NCI-H345 treated with DMSO at 0.1 percent for 48 hours (cell line): ENCODE measurements around the gene CLCN5.
"Not testable (repeated sequence)": the region's sequence is repeated elsewhere in the genome, so short reads cannot be mapped to it uniquely, and the experiment has no call there.

Experiments used
- DNase-seq: peaks from one replicate; lab custom pipeline; 2025; ENCODE audit not compliant: unreplicated experiment; lab: John Stamatoyannopoulos, UW

The CLCN5 gene

GRCh38 chrX:49995107-49995731, 72.8 kb downstream of the CLCN5 start:
- no peak for DNase-seq

DNA sequence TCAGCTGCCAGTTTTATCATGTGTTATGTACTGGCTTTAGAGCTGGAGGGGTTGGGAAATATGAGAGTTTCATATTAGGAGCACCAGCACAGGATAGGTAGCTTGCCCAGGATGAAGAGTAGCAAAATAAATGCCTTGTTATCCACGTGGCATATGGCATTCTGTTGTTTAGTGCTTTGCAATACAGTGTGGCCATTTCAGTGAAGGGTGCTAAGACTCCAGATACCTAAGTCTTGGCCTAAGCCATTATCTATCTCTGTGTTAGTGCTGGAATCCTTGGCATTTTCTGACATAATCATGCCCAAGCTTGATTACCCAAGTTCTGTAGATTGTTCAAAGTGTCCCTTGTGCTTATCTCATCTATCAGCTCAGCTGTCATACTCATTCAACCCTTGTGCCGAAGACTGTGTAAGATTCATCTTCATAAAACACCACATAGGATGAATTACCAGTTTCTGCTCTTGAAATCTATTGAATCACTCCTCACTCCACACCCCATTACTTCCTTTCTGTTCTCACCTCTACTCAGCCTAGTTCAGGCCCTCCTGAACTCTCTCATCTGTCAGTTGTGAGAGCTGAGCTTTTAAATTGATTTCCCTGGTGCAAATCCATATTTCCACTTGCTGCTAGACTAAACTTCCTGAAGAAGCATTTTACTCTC, 73.5 kb downstream of the CLCN5 start:
- DNase-seq = no peak

DNA sequence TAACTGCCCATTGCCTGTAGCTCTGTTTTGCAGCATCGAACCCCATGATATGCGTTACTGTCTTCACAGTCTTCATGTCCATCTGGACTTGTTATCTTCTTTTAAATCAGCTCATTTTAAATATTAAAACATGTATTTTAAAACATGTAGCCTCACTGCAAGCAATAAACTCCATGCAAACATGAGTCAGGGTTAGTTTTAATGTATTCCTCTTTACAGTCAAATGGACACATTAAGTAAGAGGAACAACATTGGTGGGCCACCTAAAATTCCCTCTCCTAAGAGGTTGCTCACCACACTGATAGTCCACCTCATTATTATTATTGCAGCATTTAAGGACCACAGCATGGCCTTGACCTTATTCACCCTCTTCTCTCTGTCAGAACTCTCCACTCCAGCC, 74.1 kb downstream of the CLCN5 start:
- DNase-seq = no peak

DNA sequence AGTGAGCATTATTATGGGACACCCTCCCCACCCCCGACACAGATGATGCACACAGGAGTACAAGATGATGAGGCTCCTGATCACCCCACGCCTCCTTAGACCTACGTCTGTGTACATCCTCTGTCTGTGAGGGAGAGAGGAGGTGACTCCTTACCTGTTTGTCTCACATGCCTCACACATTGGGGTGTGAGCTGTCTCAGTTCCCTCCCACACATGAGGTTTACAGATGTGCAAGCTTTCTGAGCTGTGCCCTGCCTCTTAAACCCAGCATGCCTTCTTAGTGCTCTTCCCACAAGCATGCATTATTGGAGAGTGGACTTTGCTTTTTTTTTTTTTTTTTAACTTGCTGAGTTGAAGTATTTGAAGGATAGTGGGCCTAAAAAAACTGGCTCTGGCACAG, 76.7 kb downstream of the CLCN5 start:
- DNase-seq = no peak

DNA sequence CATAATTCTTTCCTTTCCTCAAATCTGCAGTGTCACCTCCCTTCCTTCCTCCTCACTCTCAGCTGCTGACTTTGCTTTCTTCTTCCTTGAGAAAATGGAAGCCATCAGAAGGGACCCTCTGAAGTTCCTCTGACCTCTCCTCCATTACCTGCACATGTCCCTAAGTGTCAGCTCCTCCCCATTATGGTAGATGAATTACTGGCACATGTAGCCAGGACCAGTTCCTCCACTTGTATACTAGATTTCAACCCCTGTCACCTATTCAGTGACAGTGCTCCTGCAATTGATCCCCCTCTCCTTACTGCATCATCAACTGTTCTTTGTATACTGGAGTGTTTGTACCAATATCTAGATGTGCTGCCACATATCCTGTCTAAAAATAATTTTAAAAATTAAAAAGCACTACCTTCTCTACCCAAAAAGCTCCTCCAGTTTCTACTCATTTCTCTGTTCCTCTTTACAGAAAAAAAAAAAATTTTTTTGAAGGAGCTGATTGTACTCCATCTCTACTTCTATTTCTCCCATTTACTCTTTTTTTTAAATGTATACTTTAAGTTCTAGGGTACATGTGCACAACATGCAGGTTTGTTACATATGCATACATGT, 78.6 kb downstream of the CLCN5 start:
- no peak for DNase-seq

DNA sequence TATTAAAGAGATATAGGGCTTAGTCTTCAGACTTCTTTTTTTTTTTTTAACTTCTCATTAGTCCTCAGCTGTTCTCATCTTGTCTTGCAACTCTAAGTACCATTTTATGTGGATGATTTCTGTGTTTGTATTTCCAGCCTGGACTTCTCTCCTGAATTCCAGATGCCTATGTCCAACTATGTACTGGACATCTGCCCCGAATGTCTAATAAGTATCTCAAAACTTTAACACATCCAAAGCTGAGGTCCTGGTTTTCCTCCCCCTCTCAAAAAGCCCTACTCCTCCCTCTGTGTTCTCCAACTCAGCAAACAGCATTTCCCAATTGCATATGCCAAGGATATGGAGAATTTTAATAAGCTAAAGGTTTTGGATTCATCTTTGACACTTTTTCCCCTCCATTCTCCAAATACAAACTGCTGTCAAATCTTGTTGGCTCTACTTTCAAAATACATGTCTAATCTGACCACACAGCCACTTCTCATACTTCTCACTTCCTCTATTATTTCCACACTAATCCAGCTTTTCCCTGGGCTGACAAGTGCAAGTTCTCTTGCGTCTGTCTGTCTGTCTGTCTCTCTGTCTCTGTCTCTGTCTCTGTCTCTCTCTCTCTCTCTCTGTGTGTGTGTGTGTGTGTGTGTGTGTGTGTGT, 79.8 kb downstream of the CLCN5 start:
- no peak for DNase-seq

DNA sequence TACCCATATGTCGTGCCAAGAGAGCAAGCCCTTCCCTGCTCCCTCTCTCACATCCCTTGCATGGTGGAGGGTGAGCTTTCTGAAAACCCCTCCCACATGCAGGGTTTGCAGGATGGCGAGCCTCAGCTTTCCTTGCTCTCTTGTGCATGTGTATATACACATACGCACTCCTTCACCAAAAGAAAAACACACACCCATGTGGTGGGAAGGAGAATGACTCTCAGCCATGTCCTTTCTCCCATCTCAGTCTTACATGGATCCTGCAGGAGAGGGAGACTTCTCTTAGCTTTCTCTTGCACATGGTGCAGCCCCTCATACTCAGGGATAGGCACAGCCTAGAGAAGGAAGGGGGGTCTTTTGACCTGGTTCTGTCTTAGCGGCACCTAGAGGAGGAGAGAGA, 81.1 kb downstream of the CLCN5 start:
- no peak for DNase-seq

- DNase-seq = no peak
Observed at GRCh38 chrX:50003927-50004326, 81.5 kb downstream of the CLCN5 start.

DNA sequence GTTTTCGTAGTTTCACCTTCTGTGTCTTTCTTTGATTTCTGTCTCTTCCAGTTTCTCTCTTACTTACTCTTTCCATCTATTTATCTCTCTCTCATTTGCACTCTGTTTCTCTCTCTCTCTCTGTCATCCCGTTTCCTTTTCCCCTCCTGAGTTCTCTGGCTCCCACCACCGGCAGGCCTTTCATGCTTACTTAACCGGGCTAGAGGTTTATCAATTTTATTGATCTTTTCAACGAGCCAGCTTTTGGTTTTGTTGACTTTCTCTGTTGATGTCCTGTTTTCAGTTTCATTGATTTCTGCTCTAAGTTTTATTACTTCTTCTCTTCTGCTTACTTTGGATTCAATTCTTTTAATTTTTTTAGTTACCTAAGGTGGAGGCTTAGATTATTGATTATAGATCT, 103.2 kb downstream of the CLCN5 start:
- not testable (repeated sequence) for DNase-seq

GRCh38 chrX:50035126-50035525, 112.7 kb downstream of the CLCN5 start:
- DNase-seq = no peak

- DNase-seq = no peak
Observed at GRCh38 chrX:50036426-50036825, 114.0 kb downstream of the CLCN5 start.

DNA sequence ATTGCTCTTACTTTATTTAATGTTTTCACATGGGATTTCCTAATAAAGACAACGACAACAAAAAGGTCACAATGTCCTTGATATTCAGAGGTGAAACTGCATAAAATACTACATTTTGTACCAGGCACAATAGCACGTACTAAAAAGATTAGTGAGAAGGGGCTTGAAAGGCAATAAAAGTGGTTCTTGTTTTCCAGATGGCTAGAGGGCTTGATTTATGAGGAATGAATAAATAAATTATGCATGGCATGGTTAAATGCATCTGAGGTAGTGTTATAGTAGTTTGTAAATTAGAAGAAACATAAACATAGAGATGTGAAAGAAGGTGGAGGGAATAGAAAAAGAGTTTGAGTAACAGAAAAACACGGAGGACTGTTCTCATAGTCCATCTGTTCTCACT, 123.4 kb downstream of the CLCN5 start:
- DNase-seq = no peak

- no peak for DNase-seq
Observed at GRCh38 chrX:50049228-50049627, 126.8 kb downstream of the CLCN5 start.

DNA sequence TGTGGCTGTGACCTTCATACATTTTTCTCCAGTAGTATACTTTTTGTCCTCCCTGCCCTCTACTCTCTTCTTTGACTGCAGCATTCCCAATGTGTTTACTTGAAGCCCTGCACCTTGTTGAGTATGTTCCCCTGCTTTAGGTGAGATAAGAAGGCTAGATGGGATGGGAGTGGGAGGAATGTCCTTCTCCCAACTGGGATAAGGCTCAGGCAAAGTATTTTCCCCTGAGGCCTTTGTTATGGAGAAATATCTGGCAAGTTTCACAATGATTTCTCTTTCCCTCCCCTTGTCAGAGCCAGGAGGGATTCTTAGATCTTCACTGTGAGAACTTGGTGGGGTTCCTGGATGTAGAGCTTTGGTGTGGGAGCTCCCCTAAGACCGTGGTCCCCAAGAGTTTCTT, 131.8 kb downstream of the CLCN5 start:
- no peak for DNase-seq

DNA sequence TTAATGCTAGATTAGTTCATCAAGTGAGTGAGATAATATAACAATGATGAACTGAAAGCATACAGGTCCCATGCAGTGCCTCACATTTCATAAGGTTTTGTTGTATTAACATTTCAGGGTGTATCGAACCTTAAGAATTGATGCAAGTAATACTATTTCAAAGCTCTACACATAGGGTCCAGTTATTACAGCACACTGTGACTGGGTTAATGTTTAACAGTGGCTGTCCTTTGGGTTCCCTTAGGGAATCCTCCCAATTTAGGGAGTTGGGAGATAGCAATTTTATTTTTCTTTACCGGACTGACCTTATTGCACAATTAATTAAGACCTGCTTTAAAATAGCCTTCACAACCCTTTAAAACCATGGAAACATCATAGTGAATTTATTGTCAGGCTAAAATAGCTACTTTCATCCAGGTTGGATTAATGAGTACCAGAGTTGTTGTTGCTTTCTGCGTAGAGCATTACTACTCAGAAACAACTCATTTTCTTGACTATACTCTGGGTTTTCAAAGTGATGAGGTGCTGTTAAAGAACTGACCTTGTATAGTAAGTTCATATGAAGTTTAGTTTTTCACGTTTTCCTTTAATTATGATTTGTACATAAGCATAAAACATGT, 144.0 kb downstream of the CLCN5 start:
- DNase-seq = no peak

- DNase-seq = peak; percentile 51
Observed at GRCh38 chrX:50067435-50068284, 145.3 kb downstream of the CLCN5 start.

DNA sequence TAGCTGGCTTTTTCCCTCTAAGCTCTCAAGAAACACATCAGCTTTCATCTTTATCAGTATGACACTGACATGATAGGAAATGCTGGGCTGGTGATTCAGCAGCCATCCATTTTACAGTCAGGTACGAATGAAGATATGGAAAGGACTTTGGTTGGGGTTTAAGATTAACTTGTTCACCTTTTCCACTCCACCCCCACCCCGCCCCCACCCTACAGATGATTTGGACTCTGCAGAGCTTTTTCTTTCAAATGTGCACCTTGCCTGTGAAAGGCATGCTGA, 145.8 kb downstream of the CLCN5 start:
- DNase-seq = no peak

GRCh38 chrX:50068893-50069292, 146.5 kb downstream of the CLCN5 start:
- DNase-seq = no peak

DNA sequence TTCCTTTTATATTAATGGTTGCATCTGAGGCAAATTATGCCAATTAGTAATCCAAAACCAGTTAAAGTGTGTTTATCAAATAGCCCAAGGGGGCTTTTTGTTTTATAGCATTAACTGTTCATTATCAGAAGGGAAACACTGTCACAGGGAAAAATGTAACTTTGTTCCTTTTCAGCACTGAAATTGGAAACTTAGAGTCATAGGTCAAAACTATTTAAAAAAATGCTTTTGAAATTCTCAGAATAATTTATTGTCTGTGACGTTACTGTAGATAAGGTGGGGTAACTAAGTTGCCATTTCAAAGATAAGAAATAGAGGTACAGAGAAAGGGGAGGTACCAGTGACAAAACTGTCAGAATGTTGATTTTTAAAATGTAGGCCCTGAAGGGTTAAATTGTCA, 149.1 kb downstream of the CLCN5 start:
- no peak for DNase-seq

- no peak for DNase-seq
Observed at GRCh38 chrX:50072110-50072509, 149.7 kb downstream of the CLCN5 start.

GRCh38 chrX:50073601-50074000, 151.2 kb downstream of the CLCN5 start:
- DNase-seq = no peak
